Upper lobe of left lung (tissue), 4 donors: ENCODE data around the gene PPP6R2.

ENCODE experiments used
- EP300 ChIP-seq, 4 donors: sonication (generic); formaldehyde crosslinking; IDR thresholded peaks; one replicate each; pipeline ENCODE4 v1.5.1; 2017; ENCODE audit warnings: antibody characterized with exemption in 4 of 4, control low read depth in 2 of 4
- POLR2A ChIP-seq, 4 donors: fragments of 450-650 bp; IDR thresholded peaks; one replicate each; pipeline ENCODE4 v1.5.1; 2016 to 2017; ENCODE audit warnings: antibody characterized with exemption in 4 of 4, mild to moderate bottlenecking in 2 of 4
- POLR2AphosphoS5 ChIP-seq, 2 donors: sonication (generic); formaldehyde crosslinking; IDR thresholded peaks; one replicate each; pipeline ENCODE4 v1.5.1; 2017; ENCODE audit warnings: antibody characterized with exemption in 2 of 2
- TF ChIP-seq, protein P1 (sequence below), 6 experiments: fragments of 450-650 bp in 4 of 6; fragments of 200-600 bp in 2 of 6; sonication (generic) in 2 of 6; IDR thresholded peaks; one replicate each; pipeline ENCODE4 v1.5.1; 2016 to 2019; ENCODE audit warnings: antibody characterized with exemption in 6 of 6

DNA sequence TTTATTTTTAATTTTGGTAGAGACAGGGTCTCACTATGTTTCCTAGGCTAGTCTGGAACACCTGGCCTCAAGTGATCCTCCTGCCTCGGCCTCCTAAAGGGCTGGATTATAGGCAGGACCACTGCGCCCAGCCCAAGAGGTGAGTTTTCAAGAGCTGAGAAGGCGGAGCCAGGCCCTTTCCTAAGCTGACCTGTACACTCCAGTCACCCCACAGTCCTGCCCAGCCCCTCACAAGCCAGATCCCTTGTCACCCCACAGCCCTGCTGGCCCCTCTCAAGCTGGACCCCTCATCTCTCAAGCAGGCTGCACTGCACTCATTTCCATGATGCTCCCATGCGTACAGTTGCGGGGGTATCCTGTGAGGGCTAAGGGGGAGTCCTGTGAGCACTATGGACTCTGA is 19.2 kb upstream of the PPP6R2 start:
- TF ChIP-seq, protein P1, sequence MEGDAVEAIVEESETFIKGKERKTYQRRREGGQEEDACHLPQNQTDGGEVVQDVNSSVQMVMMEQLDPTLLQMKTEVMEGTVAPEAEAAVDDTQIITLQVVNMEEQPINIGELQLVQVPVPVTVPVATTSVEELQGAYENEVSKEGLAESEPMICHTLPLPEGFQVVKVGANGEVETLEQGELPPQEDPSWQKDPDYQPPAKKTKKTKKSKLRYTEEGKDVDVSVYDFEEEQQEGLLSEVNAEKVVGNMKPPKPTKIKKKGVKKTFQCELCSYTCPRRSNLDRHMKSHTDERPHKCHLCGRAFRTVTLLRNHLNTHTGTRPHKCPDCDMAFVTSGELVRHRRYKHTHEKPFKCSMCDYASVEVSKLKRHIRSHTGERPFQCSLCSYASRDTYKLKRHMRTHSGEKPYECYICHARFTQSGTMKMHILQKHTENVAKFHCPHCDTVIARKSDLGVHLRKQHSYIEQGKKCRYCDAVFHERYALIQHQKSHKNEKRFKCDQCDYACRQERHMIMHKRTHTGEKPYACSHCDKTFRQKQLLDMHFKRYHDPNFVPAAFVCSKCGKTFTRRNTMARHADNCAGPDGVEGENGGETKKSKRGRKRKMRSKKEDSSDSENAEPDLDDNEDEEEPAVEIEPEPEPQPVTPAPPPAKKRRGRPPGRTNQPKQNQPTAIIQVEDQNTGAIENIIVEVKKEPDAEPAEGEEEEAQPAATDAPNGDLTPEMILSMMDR (IDR thresholded peaks at IDR 0.05) = no peak
- TF ChIP-seq EP300 (IDR thresholded peaks at IDR 0.05) (no peak), POLR2A (IDR thresholded peaks at IDR 0.05) (no peak), POLR2AphosphoS5 (IDR thresholded peaks at IDR 0.05) (no peak)
